ENCODE results near the gene TMEM141.

- TF ChIP-seq POLR2AphosphoS5 (IDR thresholded peaks at IDR 0.05; ENCODE audit: low read depth, low read length) (no peak), REST (IDR thresholded peaks at IDR 0.05; ENCODE audit: insufficient read depth in 1 of 2, low read depth in 2 of 2, low read length in 2 of 2) (no peak), TAF1 (IDR thresholded peaks at IDR 0.05; ENCODE audit: borderline replicate concordance, insufficient read depth, low read length) (no peak), SIN3A (IDR thresholded peaks at IDR 0.05; ENCODE audit: borderline replicate concordance, insufficient read depth, low read length) (no peak), FOXP2 (optimal IDR thresholded peaks at IDR 0.05; ENCODE audit: borderline replicate concordance, extremely low read depth, extremely low read length, insufficient read depth) (no peak)
These were observed 40.0 kb downstream of the TMEM141 start for GRCh38 chr9:136831002-136831719.

All from PFSK-1 (cell line).